A549 (cell line): ENCODE results near the gene CPA5. TPM values are rescaled to one million over a fixed set of nuclear protein-coding genes. Genes with fewer than 3 reads are reported as not detected.

Experiments used
- ATAC-seq, 2 experiments: fragments of 200-7000 bp in 1 of 2; fragments of >200 bp in 1 of 2; cut with Nextera tagmentation in 1 of 2; cut with Tn5 transposase in 1 of 2; 3 replicates each; pipeline versions ENCODE4 v1.8.0 to v1.9.1; 2018 to 2020; ENCODE audit warnings: mild to moderate bottlenecking in 1 of 2, moderate library complexity in 1 of 2
- CTCF ChIA-PET: fragments of 300-600 bp; sonication (Branson Sonifier 250); formaldehyde crosslinking; extraction: SDS; loops from one replicate; lab custom pipeline; 2021; ENCODE audit warnings: antibody characterized with exemption, inconsistent platforms; lab: Yijun Ruan, JAX
- POLR2A ChIA-PET: fragments of 350-600 bp; formaldehyde crosslinking; extraction: SDS; loops from one replicate; lab custom pipeline; 2021; ENCODE audit warnings: antibody characterized with exemption, inconsistent platforms; lab: Yijun Ruan, JAX
- DNase-seq, 2 experiments: peaks; one replicate each; pipeline versions ENCODE4 v3.0.0 to v3.0.0-alpha.2; 2011 to 2016; ENCODE audit warnings: low read depth in 1 of 2, low spot score in 1 of 2
- FAIRE-seq: peaks from 2 replicates; lab custom pipeline; 2011; peaks lifted over from hg19 to GRCh38; lab: Jason Lieb, UNC
- H3K27ac ChIP-seq, 2 experiments: fragments of >200 bp; sonication (Bioruptor Twin); formaldehyde crosslinking; 3 replicates each; pipeline ENCODE4 v1.5.1; 2016 to 2017
- H3K4me1 ChIP-seq: fragments of >200 bp; sonication (Bioruptor Twin); formaldehyde crosslinking; 3 replicates; pipeline ENCODE4 v1.6.1; 2016
- H3K4me2 ChIP-seq: fragments of >200 bp; sonication (Bioruptor Twin); formaldehyde crosslinking; 3 replicates; pipeline ENCODE4 v1.6.1; 2016
- H3K4me3 ChIP-seq: fragments of >200 bp; sonication (Bioruptor Twin); formaldehyde crosslinking; 3 replicates; pipeline ENCODE4 v1.5.1; 2016
- H3K9me3 ChIP-seq: fragments of >200 bp; sonication (Bioruptor Twin); formaldehyde crosslinking; 3 replicates; pipeline ENCODE4 v1.6.1; 2016
- CBX2 ChIP-seq: fragments of 200-600 bp; sonication (generic); IDR thresholded peaks from 2 replicates; pipeline ENCODE4 v1.6.1; 2016; ENCODE audit warnings: low read depth, mild to moderate bottlenecking, borderline replicate concordance
- CHD2 ChIP-seq: fragments of 150-350 bp; IDR thresholded peaks from 2 replicates; pipeline ENCODE4 v1.6.1; 2014; ENCODE audit warnings: low read length; ENCODE audit not compliant: partially characterized antibody
- CHD4 ChIP-seq: fragments of 200-600 bp; sonication (generic); IDR thresholded peaks from 2 replicates; pipeline ENCODE4 v1.6.1; 2016; ENCODE audit warnings: antibody characterized with exemption, mild to moderate bottlenecking, borderline replicate concordance
- EHF ChIP-seq: fragments of 250-450 bp; sonication (Bioruptor Pico); IDR thresholded peaks from 2 replicates; pipeline ENCODE4 v1.5.0; 2020; ENCODE audit warnings: mild to moderate bottlenecking
- FOXS1 ChIP-seq: fragments of 250-450 bp; sonication (Bioruptor Pico); IDR thresholded peaks from 2 replicates; pipeline ENCODE4 v1.5.0; 2020; ENCODE audit warnings: mild to moderate bottlenecking, moderate library complexity
- GATA3 ChIP-seq: IDR thresholded peaks from 2 replicates; pipeline ENCODE4 v1.6.1; 2012; ENCODE audit warnings: borderline replicate concordance
- HMGXB4 ChIP-seq: fragments of 250-450 bp; sonication (Bioruptor Pico); IDR thresholded peaks from 2 replicates; pipeline ENCODE4 v1.5.0; 2021; ENCODE audit warnings: mild to moderate bottlenecking, moderate library complexity, borderline replicate concordance
- KDM1A ChIP-seq: fragments of 200-600 bp; sonication (generic); IDR thresholded peaks from 2 replicates; pipeline ENCODE4 v1.6.1; 2016; ENCODE audit warnings: low read depth, mild to moderate bottlenecking
- NR3C1 ChIP-seq: fragments of >200 bp; sonication (Bioruptor Twin); formaldehyde crosslinking; IDR thresholded peaks from 3 replicates; pipeline ENCODE4 v1.6.1; 2017
- RARB ChIP-seq: fragments of 250-450 bp; sonication (Bioruptor Pico); IDR thresholded peaks from 2 replicates; pipeline ENCODE4 v1.8.0; 2021; ENCODE audit warnings: mild to moderate bottlenecking, moderate library complexity
- RCOR1 ChIP-seq: fragments of 150-350 bp; IDR thresholded peaks from 2 replicates; pipeline ENCODE4 v1.6.1; 2014; ENCODE audit warnings: antibody characterized with exemption, low read length, low read depth
- RNF2 ChIP-seq: fragments of 200-600 bp; sonication (generic); IDR thresholded peaks from 2 replicates; pipeline ENCODE4 v1.6.1; 2016; ENCODE audit warnings: low read depth, mild to moderate bottlenecking, antibody characterized with exemption, moderate library complexity, borderline replicate concordance
- ZSCAN20 ChIP-seq: fragments of 250-450 bp; sonication (Bioruptor Pico); IDR thresholded peaks from 2 replicates; pipeline ENCODE4 v1.8.0; 2022; ENCODE audit warnings: mild to moderate bottlenecking, moderate library complexity
- WGBS: methylation state at CpG from one replicate; pipeline ENCODE4 v1.1.6; 2017; ENCODE audit errors: missing lambda C conversion rate; 5-methylcytosine and 5-hydroxymethylcytosine counted together
- polyA plus RNA-seq, 4 experiments: library from polyadenylated mRNA; depleted of rRNA in 3 of 4; stranded (reverse); fragments of >200 nt; fragmentation: RNase III in 1 of 4; extraction: RNeasy Plus Mini Kit Qiagen cat#74134 plus additional on column Dnase treatment in 1 of 4; gene quantifications; 2 replicates in 3 of 4; 3 replicates in 1 of 4; pipeline ENCODE4 v1.2.3, GENCODE V29; 2011 to 2017
- TF ChIP-seq, protein P1 (sequence below): fragments of 200-600 bp; sonication (generic); IDR thresholded peaks from 2 replicates; pipeline ENCODE4 v1.6.1; 2016; ENCODE audit warnings: antibody characterized with exemption, mild to moderate bottlenecking, moderate library complexity
- TF ChIP-seq, protein P2 (sequence below): IDR thresholded peaks from 2 replicates; pipeline ENCODE4 v1.6.1; 2012
- TF ChIP-seq, protein P3 (sequence below): IDR thresholded peaks from 2 replicates; pipeline ENCODE4 v1.6.1; 2012

CPA5 gene
- polyA plus RNA-seq, 2 of the 4 experiments (the other 2 are of a cell fraction) = not detected

DNA sequence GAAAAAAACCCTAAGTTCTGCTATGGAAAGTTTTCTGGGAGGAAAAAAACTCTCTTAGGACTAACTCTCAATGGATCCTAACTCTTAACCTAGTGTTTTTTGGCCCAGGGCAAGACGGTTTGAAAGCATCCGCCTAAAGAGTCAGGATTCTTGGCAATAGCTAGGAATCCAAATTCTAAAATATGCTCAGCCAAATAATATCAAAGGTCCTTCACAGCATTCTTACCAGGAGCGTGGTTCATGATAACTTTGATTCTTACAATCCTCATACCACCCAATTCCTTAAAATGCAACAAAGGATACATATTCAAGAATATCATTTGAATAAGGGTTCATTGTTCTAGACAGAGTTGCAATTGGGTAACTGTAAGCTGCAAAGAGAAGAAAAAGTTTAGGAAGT, 57.0 kb downstream of the CPA5 start:
- Histone ChIP-seq H3K4me2 (no peak overlapping the region), H3K4me3 (no peak overlapping the region), H3K9me3 (no peaks in the 10 kb centered on the region), H3K4me1 (no peaks in the 10 kb centered on the region), H3K27ac (no peak overlapping the region)
- FAIRE-seq (no peak), ATAC-seq (no peak), DNase-seq (no peak)
- ChIA-PET POLR2A (no interaction called here), CTCF (interaction anchor here (1.2 kb wide), 1 partner anchor 11 kb away, joined by 5 read pairs; no protein-coding TSS in a partner anchor)
- WGBS = 97% methylated on average over 3 of the region's 3 CpGs
- TF ChIP-seq HMGXB4 (no peak), CHD4 (no peak), NR3C1 (no peak), RCOR1 (no peak), EHF (CRISPR knock-in tag) (no peak), CBX2 (no peak)
- TF ChIP-seq, protein P1, sequence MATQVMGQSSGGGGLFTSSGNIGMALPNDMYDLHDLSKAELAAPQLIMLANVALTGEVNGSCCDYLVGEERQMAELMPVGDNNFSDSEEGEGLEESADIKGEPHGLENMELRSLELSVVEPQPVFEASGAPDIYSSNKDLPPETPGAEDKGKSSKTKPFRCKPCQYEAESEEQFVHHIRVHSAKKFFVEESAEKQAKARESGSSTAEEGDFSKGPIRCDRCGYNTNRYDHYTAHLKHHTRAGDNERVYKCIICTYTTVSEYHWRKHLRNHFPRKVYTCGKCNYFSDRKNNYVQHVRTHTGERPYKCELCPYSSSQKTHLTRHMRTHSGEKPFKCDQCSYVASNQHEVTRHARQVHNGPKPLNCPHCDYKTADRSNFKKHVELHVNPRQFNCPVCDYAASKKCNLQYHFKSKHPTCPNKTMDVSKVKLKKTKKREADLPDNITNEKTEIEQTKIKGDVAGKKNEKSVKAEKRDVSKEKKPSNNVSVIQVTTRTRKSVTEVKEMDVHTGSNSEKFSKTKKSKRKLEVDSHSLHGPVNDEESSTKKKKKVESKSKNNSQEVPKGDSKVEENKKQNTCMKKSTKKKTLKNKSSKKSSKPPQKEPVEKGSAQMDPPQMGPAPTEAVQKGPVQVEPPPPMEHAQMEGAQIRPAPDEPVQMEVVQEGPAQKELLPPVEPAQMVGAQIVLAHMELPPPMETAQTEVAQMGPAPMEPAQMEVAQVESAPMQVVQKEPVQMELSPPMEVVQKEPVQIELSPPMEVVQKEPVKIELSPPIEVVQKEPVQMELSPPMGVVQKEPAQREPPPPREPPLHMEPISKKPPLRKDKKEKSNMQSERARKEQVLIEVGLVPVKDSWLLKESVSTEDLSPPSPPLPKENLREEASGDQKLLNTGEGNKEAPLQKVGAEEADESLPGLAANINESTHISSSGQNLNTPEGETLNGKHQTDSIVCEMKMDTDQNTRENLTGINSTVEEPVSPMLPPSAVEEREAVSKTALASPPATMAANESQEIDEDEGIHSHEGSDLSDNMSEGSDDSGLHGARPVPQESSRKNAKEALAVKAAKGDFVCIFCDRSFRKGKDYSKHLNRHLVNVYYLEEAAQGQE = no peak

DNA sequence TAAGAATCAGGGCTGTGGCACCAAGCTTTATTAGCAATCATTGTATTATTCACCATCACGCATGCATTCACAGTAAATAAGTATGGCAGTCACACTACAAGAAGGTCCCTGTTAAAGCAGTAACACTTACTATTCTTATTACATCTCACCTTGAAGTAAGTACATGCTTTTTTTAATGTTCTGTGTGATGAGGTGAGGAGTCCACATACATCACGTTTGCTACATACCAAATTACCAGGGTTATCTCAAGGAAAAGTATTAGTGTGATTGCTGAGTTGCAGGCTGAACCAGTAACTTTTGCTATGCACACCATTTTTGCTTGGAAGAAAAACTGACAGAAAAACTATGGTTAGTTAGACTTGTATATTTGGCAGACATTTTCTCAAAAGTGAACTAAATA, 60.4 kb downstream of the CPA5 start:
- ChIA-PET POLR2A (no interaction called here), CTCF (no interaction called here)
- H3K4me3 ChIP-seq = no peak overlapping the region
- H3K27ac ChIP-seq = no peak overlapping the region
- no peaks in the 10 kb centered on the region for H3K4me1 ChIP-seq
- 68% methylated on average over 2 of the region's 2 CpGs for WGBS
- no peak for ATAC-seq
- TF ChIP-seq KDM1A (no peak), FOXS1 (CRISPR knock-in tag) (no peak), CHD2 (no peak), RARB (no peak), RCOR1 (no peak), ZSCAN20 (CRISPR knock-in tag) (no peak), GATA3 (no peak)
- TF ChIP-seq, protein P2, sequence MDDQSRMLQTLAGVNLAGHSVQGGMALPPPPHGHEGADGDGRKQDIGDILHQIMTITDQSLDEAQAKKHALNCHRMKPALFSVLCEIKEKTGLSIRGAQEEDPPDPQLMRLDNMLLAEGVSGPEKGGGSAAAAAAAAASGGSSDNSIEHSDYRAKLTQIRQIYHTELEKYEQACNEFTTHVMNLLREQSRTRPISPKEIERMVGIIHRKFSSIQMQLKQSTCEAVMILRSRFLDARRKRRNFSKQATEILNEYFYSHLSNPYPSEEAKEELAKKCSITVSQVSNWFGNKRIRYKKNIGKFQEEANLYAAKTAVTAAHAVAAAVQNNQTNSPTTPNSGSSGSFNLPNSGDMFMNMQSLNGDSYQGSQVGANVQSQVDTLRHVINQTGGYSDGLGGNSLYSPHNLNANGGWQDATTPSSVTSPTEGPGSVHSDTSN = no peak
- TF ChIP-seq, protein P3, sequence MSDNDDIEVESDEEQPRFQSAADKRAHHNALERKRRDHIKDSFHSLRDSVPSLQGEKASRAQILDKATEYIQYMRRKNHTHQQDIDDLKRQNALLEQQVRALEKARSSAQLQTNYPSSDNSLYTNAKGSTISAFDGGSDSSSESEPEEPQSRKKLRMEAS = no peak
- DNase-seq = no peak
- no peak overlapping the region for H3K4me2 ChIP-seq
- FAIRE-seq = no peak
- H3K9me3 ChIP-seq = no peaks in the 10 kb centered on the region

DNA sequence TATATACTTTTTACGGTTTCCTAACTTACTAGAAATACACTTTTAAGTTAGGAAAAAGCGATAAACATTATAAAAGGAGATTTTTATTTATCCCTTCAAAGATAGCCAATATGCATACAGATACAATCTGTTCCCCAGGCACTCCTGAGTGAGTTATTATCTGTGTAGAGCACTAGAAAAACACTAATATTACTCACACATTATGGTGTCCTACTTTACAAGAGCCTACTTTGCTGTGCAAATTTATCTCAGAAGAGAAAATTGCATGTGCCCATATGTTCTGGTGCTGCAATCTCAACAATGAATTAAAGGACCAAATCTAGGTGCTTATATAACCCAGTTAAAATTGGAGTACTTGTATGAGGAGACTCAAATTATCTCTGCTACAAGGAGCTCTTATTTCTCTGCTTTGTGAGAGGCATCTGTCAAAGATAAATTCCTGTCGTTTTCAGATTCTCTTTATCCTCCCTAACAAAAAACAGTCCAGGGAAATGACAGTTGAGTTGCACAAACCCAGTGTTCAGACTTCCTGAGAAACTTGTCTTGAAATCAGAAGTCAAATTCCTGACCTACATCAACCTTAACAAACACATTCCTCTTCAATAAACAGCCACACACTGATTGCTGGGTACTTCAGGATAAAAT, 64.6 kb downstream of the CPA5 start:
- CTCF ChIA-PET = no interaction called here
- Histone ChIP-seq H3K4me2 (no peak overlapping the region), H3K9me3 (no peaks in the 10 kb centered on the region), H3K4me1 (no peaks in the 10 kb centered on the region), H3K4me3 (no peak overlapping the region), H3K27ac (no peak overlapping the region)
- ATAC-seq (no peak), DNase-seq (no peak), FAIRE-seq (peak; percentile 36)
- WGBS = 70% methylated on average over 3 of the region's 3 CpGs
- POLR2A ChIA-PET = no interaction called here
- TF ChIP-seq RCOR1 (no peak), RNF2 (no peak), CBX2 (no peak)
